ENCODE results near the gene MEF2D.

- TF ChIP-seq EP300 (IDR thresholded peaks at IDR 0.05) (no peak), POLR2A (IDR thresholded peaks at IDR 0.05) (no peak)
These were observed 22.9 kb downstream of the MEF2D start for GRCh38 chr1:156477526-156478249.

Data from suprapubic skin (tissue), 2 donors.